Activated CD8-positive, alpha-beta memory T cell treated with anti-CD3 and anti-CD28 coated beads, Interleukin-2, amount 50 U/mL, for 4 hours (primary cell): ENCODE data around the gene CTXND1.

Experiments used
- DNase-seq: peaks from one replicate; pipeline ENCODE4 v3.0.0-alpha.2; 2020

The CTXND1 gene

DNA sequence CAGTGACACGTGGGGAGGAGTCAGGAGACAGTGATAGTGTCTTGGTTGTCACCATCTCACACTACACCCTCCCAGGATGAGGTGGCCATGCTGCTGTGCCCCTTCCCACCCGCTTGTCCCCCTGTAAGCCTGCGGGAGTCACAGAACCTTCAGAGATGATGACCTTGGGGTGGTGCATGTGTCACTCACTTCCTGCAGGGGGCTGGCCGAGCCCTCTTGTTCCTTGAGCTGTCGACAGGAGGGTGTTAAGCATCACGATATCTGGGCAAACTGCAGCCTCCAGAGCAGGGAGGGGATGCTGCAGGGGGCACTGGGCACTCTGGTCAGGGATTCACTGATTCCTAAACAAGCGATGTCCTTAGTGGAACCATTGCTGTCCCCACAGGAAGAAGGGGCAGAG, 71.5 kb downstream of the CTXND1 start:
- no peak for DNase-seq

DNA sequence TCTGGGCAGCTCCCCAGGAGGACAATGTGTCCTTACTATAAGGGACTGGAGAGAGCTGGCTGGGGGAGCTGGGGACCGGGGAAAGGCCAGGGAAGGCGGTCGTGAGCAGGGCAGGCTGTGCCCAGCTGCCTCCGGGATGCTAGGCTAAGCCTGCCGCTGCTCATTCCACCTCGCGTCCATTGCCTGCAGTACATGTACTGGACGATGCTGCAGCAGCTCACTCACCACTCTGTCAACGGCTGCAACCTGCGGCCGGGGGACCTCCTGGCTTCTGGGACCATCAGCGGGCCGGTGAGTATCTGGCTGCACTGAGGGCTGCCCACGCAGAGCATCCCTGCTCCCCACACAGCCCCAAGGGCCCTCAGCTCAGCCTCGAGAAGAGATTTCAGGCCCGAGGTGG, 72.1 kb downstream of the CTXND1 start:
- DNase-seq = no peak

DNA sequence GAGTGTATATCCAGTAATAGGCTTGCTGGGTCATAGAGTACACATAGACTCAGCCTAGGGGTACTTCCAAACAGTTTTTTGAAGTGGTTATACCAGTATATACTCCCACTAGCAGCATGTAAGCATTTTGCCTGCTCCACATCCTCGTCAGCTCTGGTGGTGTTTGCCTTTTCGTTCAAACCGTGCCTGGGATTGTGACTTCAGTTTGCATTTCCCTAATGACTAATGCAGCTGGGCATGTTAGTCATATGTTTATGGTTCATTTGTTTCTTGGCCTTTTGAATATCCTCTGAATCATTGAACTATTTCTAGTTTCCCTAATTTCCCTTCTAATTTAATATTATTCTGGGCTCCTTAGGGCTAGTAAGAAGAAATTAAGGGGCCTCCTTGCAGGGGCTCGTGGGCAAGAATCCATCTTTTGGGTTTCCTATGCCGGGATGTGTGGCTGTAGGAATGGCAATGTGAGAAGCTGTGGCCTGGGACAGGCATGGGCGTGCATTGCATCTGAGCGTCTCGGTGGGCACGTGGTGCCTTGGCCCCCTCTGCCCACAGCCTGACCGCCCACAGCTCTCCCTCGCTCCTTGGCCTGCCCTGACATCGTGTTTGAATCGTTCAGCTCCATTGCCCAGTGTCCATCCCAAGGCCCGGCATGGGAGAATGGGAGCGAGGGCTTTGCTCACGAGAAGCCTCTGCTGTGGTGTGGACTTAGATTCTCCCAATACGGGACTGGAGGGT, 72.8 kb downstream of the CTXND1 start:
- no peak for DNase-seq

- no peak for DNase-seq
Observed at GRCh38 chr15:80177156-80177555, 74.9 kb downstream of the CTXND1 start.

- DNase-seq = no peak
Observed at GRCh38 chr15:80176443-80176842, 75.6 kb downstream of the CTXND1 start.

GRCh38 chr15:80175436-80175835, 76.6 kb downstream of the CTXND1 start:
- DNase-seq = no peak

DNA sequence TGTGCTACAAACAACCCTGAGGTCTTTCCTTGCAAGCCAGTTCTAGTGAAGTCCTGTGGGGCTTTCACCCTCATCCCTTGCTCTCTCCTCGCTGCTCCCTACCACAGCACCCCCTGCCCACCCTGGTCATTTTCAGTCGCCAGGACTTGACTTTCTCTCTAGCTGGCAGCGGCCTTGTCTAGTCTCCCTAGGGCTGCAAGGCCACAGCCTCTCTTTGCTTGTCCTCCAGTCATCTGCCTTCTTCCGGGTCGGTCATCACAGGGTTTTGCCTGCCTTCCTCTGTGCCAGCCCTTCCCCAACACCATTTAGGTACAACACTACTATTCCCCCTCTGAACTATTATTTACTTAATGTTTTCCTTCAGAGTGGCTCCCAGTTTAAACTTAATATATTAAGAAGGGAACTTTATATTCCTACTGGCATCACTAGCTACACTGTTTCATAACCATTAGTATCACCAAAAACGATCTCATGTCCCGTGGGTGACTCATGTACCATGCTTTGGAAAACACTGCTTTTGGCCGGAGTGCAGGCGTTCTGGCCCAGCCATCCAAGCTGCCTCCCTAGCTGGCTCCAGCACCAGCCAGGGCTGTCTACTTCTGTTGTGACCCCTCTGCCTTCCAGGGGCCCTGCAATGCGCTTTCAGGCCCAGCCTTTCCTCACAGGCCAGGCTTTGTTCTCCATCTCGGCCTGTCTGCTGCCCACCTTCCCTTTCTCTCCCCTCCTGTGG, 77.8 kb downstream of the CTXND1 start:
- no peak for DNase-seq

DNA sequence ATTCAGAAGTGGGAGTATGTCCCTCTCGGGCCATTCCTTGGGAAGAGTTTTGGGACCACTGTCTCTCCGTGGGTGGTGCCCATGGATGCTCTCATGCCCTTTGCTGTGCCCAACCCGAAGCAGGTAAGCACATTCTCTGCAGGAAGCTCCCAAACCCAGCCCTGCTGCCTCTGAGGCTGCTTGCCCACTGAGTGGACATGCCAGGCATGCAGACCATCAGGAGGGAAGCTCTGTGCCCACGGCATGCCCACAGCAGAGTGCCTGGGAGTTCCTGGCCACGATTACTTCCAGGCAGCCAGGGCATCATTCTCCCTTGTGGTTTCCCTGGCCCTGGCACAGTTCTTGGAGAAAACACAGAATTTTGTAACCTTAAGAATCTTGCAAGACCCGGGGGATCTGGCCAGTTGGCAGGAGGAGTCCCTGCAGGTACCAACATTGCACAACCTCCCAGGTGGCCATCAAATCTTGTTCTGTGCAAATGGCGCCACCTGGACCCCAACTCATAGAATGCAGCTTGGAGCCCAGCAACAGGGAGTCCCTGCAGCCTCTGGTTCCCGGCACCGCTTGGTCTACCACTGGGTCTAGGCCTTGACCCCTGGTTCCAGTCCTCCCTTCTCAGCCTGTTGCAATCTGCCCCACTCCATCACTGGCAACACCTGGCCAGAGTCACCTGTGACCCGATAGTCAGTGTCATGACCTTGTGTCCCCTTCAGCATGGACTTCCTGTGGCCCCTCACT, 78.8 kb downstream of the CTXND1 start:
- DNase-seq = peak; percentile 71

- no peak for DNase-seq
Observed at GRCh38 chr15:80172401-80172800, 79.6 kb downstream of the CTXND1 start.

GRCh38 chr15:80171787-80172186, 80.2 kb downstream of the CTXND1 start:
- no peak for DNase-seq

- DNase-seq = no peak
Observed at GRCh38 chr15:80170596-80170995, 81.4 kb downstream of the CTXND1 start.

GRCh38 chr15:80169768-80170357, 82.2 kb downstream of the CTXND1 start:
- no peak for DNase-seq

GRCh38 chr15:80168421-80168820, 83.6 kb downstream of the CTXND1 start:
- no peak for DNase-seq

- no peak for DNase-seq
Observed at GRCh38 chr15:80167936-80168335, 84.1 kb downstream of the CTXND1 start.

GRCh38 chr15:80163897-80164296, 88.1 kb downstream of the CTXND1 start:
- no peak for DNase-seq

GRCh38 chr15:80163217-80163616, 88.8 kb downstream of the CTXND1 start:
- DNase-seq = no peak

DNA sequence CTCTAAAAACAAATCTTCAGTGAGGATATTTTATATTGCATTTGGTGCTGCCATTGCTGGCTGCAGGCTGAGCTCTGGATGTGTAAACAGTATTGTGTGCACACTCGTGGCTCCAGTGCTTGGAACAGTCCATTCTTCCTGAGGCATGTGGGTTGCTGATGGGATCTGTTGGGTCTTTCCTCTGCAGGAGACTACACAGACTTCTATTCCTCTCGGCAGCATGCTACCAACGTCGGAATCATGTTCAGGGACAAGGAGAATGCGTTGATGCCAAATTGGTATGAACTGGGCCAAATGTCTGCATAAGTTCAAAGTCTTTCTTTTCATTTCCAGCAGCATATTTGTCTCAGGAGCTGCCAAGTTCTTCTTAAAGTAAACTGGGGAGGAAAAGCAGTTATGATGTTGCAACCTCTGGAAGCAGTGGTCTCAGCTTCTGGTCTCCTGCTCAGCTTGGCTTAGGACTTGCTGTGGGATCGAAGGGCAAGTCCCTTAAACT, 89.9 kb downstream of the CTXND1 start:
- DNase-seq = no peak

DNA sequence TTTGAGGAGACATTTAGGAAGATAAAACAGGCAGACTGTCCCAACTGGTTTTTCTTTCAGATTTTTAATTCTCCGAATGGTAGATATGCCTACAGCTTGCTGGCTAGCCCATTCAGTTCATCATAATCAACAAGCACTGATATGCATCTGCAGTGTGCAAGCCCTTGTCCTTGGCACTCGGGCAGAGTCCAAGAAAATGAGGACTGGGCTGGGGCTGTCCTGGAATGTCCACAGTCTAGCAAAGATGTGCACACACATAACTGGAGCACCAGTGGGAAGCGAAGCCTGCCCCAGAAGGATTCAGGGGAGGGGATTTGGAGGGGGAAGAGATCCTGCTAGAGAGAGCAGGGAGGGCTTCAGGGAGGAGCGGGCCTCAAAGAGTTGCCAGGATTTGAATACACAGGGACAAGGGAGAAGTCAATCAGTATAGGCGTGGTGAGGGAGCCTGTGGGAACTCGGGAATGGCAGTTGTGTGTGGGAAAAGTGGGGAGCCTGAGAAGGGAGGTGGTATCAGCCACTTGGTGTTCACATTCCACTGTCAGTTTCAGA, 90.5 kb downstream of the CTXND1 start:
- no peak for DNase-seq

- DNase-seq = no peak
Observed at GRCh38 chr15:80160570-80161156, 91.3 kb downstream of the CTXND1 start.

DNA sequence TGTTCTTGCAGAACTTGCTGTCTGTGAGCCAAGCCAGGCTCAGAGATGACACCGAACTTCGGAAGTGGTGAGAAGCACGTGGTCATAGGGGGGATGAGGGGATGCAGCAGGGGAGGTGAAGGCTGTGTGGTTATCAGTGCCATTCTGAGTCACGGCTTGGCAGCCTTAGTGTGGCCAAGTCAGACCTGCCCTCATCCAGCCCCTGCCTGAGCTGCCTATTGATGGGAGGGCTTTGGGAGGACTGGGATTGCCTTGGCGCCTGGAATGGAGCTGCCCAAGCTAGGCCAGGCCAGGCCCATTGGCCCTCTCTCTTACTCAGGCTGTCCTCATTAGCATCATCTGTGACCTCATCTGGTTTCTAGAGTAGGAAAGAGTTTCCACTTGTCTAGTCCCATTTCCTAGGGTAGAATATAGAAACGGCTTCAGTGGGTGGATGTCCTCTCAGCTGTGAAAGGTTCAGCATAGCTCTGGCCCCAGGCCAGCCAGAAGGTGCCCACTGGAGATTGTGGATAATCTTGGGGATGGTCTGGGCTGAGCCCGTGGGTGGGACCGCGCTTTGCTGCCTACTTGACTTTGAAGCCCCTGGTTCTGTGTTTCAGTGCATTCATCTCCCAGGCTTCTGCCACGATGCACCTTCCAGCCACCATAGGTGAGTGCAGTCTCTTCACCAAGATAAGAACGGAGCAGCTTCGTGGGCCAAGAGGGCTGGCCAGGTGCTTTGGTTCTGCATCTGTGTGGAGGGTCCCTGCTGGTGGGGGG, 92.0 kb downstream of the CTXND1 start:
- no peak for DNase-seq

DNA sequence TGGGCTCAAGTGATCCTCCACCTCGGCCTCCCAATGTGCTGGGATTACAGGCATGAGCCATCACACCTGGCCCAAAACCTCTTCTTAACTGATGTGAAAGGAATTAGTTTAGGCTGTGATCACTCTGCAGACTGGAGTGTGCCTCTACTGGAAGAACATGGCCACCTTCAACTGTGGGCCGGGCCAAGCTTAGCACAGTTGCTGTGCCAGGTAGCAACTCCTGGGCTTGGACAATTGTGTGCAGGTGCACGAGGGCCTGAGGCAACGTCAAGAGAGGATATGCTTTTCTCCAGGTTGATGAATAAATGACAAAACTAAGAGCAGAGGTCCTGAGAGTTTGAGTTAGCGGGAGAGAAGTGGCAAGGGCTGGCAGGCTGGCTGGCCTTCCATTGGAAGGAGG, 92.7 kb downstream of the CTXND1 start:
- no peak for DNase-seq

DNA sequence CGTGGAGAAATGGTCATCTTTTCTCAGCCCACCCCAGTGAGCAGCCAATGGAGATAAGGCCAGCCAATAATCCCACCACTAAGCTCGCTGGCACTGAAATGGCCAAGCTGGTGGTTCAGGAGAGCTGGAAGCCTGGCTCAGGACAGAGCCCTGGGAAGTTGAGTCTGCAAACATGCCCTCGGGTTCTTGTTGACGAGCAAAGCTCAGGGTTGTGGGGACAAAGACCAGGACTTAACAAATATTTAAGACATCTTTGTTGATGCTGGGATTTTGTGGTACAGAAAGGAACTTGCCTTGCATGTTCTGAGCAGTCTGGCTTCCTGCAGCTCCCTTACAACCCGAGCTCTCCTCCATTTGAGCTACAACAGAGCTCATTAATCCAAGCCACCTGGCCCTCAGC, 94.8 kb downstream of the CTXND1 start:
- no peak for DNase-seq
